Measurements from ENCODE around the gene NCF2. TPM values are rescaled to one million over a fixed set of nuclear protein-coding genes. Genes with fewer than 3 reads are reported as not detected.

NCF2 gene, protein sequence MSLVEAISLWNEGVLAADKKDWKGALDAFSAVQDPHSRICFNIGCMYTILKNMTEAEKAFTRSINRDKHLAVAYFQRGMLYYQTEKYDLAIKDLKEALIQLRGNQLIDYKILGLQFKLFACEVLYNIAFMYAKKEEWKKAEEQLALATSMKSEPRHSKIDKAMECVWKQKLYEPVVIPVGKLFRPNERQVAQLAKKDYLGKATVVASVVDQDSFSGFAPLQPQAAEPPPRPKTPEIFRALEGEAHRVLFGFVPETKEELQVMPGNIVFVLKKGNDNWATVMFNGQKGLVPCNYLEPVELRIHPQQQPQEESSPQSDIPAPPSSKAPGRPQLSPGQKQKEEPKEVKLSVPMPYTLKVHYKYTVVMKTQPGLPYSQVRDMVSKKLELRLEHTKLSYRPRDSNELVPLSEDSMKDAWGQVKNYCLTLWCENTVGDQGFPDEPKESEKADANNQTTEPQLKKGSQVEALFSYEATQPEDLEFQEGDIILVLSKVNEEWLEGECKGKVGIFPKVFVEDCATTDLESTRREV
- total RNA-seq, result not detected in 2 replicates
- long read RNA-seq, result 0 reads

DNA sequence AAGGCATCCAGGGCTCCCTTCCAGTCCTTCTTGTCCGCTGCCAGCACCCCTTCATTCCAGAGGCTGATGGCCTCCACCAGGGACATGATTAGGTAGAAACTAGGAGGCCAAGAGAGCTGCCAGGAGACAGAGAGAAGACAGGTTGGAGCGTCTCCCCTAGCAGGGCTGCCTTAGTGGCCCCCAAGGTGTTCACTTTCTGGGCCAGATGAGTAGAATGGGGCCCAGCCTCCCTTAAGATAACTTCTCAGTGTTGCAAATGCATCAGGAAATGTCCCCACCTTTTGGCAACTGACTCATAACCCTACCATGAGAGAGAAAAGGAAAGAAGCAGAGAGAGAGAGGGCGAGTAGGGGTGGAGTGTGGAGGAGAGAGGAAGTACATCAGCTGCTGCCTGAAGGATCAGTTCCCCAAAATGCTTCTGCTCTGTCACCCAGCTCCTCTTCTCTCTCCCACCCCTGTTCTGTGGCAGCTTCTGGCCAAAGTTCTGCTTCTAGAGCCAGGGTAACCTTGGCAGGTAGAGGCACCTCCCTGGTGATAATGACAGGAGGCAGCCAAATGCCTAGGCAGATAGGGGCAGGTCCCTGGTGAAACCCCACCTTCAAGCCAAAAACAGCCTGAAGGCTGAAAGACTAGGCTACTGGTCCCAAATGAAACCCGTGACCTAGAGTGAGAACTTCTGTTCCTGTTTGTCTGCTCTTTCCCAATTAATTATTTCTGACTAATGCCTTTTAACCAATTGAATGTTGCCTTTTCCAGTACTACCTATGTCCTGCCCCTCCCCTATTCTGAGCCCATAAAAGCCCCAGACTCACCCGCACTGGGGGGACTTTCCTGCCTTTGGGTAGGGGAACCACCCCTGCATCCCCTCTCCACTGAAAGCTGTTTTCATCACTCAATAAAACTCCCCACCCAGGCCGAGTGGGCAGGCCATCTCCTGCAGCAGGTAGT lies at the start of gene NCF2:
Gene NCF2, minus strand, starts transcription at position 216 of the 948 bp plus-strand sequence. Its CDS starts 130 bp downstream, at position 86.
- no peak for DNase-seq (ENCODE audit: low read depth, low spot score)
- H3K27ac Mint-ChIP-seq (ENCODE audit: unreplicated experiment), result no peak within 1 kb of the TSS
- H3K9me3 Mint-ChIP-seq, result no peaks in the 10 kb centered on the region
- H3K4me3 Mint-ChIP-seq, result no peak within 1 kb of the TSS
- peaks cover 20% of the 10 kb centered on the region for H3K4me1 Mint-ChIP-seq
- no peaks in the 10 kb centered on the region for H3K27me3 Mint-ChIP-seq (ENCODE audit: low read depth)
- TF ChIP-seq, protein P1, sequence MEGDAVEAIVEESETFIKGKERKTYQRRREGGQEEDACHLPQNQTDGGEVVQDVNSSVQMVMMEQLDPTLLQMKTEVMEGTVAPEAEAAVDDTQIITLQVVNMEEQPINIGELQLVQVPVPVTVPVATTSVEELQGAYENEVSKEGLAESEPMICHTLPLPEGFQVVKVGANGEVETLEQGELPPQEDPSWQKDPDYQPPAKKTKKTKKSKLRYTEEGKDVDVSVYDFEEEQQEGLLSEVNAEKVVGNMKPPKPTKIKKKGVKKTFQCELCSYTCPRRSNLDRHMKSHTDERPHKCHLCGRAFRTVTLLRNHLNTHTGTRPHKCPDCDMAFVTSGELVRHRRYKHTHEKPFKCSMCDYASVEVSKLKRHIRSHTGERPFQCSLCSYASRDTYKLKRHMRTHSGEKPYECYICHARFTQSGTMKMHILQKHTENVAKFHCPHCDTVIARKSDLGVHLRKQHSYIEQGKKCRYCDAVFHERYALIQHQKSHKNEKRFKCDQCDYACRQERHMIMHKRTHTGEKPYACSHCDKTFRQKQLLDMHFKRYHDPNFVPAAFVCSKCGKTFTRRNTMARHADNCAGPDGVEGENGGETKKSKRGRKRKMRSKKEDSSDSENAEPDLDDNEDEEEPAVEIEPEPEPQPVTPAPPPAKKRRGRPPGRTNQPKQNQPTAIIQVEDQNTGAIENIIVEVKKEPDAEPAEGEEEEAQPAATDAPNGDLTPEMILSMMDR (conservative IDR thresholded peaks at IDR 0.05), result no peak
- no peaks in the 10 kb centered on the region for H3K36me3 Mint-ChIP-seq (ENCODE audit: low read depth)

DNA sequence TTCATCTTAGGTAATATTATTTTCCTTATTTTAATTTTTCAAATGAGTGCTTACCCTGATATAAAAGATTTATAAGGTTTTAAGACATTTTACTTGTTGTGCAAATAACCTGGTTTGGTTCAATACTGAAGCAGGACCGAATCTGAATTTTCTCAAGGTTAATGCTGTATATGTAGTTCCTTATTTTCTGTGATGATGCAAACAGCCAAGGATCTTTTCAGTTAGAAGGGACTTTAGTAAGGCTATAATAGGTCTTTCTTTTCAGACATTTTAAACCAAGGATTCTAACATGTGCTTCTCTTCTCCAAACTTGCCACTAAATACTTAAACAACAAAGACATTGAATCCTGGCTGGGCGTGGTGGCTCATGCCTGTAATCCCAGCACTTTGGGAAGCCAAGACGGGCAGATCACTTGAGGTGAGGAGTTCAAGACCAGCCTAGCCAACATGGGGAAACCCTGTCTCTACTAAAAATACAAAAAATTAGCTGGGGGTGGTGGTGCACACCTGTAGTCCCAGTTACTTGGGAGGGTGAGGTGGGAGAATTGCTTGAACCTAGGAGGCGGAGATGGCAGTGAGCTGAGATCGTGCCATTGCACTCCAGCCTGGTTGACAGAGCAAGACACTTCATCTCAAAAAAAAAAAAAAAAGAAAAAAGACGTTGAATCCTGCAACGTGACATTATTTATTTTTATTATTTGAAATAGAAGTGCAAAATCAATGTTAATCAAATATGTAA lies 48.6 kb upstream of the NCF2 start:
- Mint-ChIP-seq H3K27ac (ENCODE audit: unreplicated experiment) (no peak overlapping the region), H3K9me3 (no peaks in the 10 kb centered on the region), H3K36me3 (ENCODE audit: low read depth) (no peaks in the 10 kb centered on the region), H3K4me1 (peaks cover 28% of the 10 kb centered on the region), H3K27me3 (ENCODE audit: low read depth) (peaks cover 11% of the 10 kb centered on the region), H3K4me3 (no peak overlapping the region)
- TF ChIP-seq, protein P1 (conservative IDR thresholded peaks at IDR 0.05), result no peak
- DNase-seq (ENCODE audit: low read depth, low spot score), result no peak

DNA sequence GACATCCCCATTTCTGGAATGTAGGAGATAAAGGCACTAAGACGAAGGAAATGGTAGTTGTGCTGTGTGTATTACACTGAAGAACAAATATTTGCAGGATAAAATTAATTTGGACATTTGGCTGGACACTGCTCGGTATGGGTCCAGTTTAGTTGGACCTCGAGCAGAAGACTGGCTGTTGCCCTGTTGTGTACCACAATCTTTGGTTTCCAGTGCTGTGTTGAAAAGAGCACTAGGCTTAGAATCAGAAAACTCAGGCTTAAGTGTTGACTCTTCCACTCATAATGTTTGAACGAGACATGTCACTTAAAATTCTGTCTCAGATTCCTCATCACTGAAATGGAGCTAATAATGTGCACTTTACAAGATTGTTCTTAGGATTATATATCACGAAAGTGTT lies 46.5 kb upstream of the NCF2 start:
- H3K36me3 Mint-ChIP-seq (ENCODE audit: low read depth), result no peaks in the 10 kb centered on the region
- H3K27me3 Mint-ChIP-seq (ENCODE audit: low read depth), result peaks cover 11% of the 10 kb centered on the region
- no peaks in the 10 kb centered on the region for H3K9me3 Mint-ChIP-seq
- H3K27ac Mint-ChIP-seq (ENCODE audit: unreplicated experiment), result no peak overlapping the region
- peaks cover 41% of the 10 kb centered on the region for H3K4me1 Mint-ChIP-seq
- peak overlapping the region; percentile 99 for H3K4me3 Mint-ChIP-seq
- TF ChIP-seq, protein P1 (conservative IDR thresholded peaks at IDR 0.05), result no peak
- no peak for DNase-seq (ENCODE audit: low read depth, low spot score)

DNA sequence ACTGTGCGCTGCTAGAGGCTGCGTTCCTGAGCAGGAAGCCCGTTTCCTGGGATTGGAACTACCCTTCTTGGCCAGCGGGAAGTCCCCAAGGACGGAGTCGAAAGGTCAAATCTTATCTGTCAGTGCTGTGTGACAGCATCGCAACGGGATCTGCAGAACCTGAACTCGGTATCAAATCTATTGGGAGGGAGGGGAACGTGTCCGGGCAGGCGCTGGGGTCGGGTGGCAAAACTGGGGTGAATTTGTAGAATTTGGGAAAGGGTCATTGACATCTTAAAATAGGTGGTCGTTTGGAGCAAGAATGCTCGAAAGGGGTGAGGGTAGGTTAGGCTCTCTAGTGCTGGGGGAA lies 46.0 kb upstream of the NCF2 start:
- Mint-ChIP-seq H3K27me3 (ENCODE audit: low read depth) (peaks cover 11% of the 10 kb centered on the region), H3K4me1 (peaks cover 44% of the 10 kb centered on the region), H3K27ac (ENCODE audit: unreplicated experiment) (no peak overlapping the region), H3K36me3 (ENCODE audit: low read depth) (no peaks in the 10 kb centered on the region), H3K9me3 (no peaks in the 10 kb centered on the region), H3K4me3 (peak overlapping the region; percentile 99)
- TF ChIP-seq, protein P1 (conservative IDR thresholded peaks at IDR 0.05), result no peak
- no peak for DNase-seq (ENCODE audit: low read depth, low spot score)

Data from neural crest cell (in vitro differentiated cells).